ENCODE measurements around the gene ANKRD12.

ANKRD12 gene

GRCh38 chr18:9322744-9323143 is 186.2 kb downstream of the ANKRD12 start:
- TF ChIP-seq EZH2phosphoT487 (IDR thresholded peaks at IDR 0.05; ENCODE audit: low read depth) (no peak), CTCF (IDR thresholded peaks at IDR 0.05; ENCODE audit: low read depth, low read length) (no peak)
- H2AFZ ChIP-seq (ENCODE audit: low read depth, low read length): no peak overlapping the region
- no peaks in the 10 kb centered on the region for H3K9me3 ChIP-seq (ENCODE audit: insufficient read depth, low read length)
- peaks cover 4% of the 10 kb centered on the region; the same call in 1 of the 2 replicates for H3K27me3 ChIP-seq (ENCODE audit: low read depth, low read length)
- H3K27ac ChIP-seq (ENCODE audit: low read length): no peak overlapping the region
- H3K36me3 ChIP-seq (replicated peaks; ENCODE audit: low read depth, low read length): no peaks in the 10 kb centered on the region
- H3K4me3 ChIP-seq (ENCODE audit: low read length): no peak overlapping the region
- no peaks in the 10 kb centered on the region for H4K20me1 ChIP-seq (ENCODE audit: insufficient read depth, low read length)
- no peaks in the 10 kb centered on the region for H3K79me2 ChIP-seq (ENCODE audit: low read length)
- H3K9ac ChIP-seq (ENCODE audit: low read length): no peak overlapping the region
- no peak overlapping the region for H3K4me2 ChIP-seq (ENCODE audit: low read length)
- no peaks in the 10 kb centered on the region for H3K4me1 ChIP-seq (ENCODE audit: low read length)

- H2AFZ ChIP-seq (ENCODE audit: low read depth, low read length): no peak overlapping the region
- no peak overlapping the region for H3K4me3 ChIP-seq (ENCODE audit: low read length)
- no peak overlapping the region for H3K9ac ChIP-seq (ENCODE audit: low read length)
- H3K36me3 ChIP-seq (replicated peaks; ENCODE audit: low read depth, low read length): no peaks in the 10 kb centered on the region
- TF ChIP-seq EZH2phosphoT487 (IDR thresholded peaks at IDR 0.05; ENCODE audit: low read depth): no peak
- no peak for TF ChIP-seq CTCF (IDR thresholded peaks at IDR 0.05; ENCODE audit: low read depth, low read length)
- H3K79me2 ChIP-seq (ENCODE audit: low read length): no peaks in the 10 kb centered on the region
- H3K9me3 ChIP-seq (ENCODE audit: insufficient read depth, low read length): peaks cover 5% of the 10 kb centered on the region; the same call in 1 of the 2 replicates
- H3K27me3 ChIP-seq (ENCODE audit: low read depth, low read length): peaks cover 4% of the 10 kb centered on the region; the same call in 1 of the 2 replicates
- H3K4me1 ChIP-seq (ENCODE audit: low read length): no peaks in the 10 kb centered on the region
- no peaks in the 10 kb centered on the region for H4K20me1 ChIP-seq (ENCODE audit: insufficient read depth, low read length)
- no peak overlapping the region for H3K27ac ChIP-seq (ENCODE audit: low read length)
- no peak overlapping the region for H3K4me2 ChIP-seq (ENCODE audit: low read length)
These were observed 187.3 kb downstream of the ANKRD12 start for GRCh38 chr18:9323750-9324445.

DNA sequence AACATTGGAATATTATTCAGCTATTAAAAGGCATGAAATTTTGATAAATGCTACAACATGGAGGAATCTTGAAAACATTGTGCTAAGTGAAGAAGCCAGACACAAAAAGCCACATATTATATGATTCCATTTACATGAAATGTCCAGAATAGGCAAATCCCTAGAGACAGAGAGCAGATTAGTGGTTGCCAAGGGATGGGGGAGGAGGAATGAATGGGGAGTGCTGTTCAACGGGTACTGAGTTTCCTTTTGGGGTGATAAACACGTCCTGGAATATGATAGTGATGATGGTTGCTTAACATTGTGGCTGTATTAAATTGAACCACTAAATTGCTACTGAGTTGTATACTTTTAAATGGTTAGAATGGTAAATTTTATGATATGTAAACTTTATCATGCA is 189.1 kb downstream of the ANKRD12 start:
- Histone ChIP-seq H3K9me3 (ENCODE audit: insufficient read depth, low read length) (peaks cover 6% of the 10 kb centered on the region; the same call in 1 of the 2 replicates), H3K4me3 (ENCODE audit: low read length) (no peak overlapping the region), H2AFZ (ENCODE audit: low read depth, low read length) (no peak overlapping the region), H3K36me3 (replicated peaks; ENCODE audit: low read depth, low read length) (no peaks in the 10 kb centered on the region), H4K20me1 (ENCODE audit: insufficient read depth, low read length) (no peaks in the 10 kb centered on the region), H3K4me1 (ENCODE audit: low read length) (no peaks in the 10 kb centered on the region), H3K27ac (ENCODE audit: low read length) (no peak overlapping the region), H3K4me2 (ENCODE audit: low read length) (no peak overlapping the region), H3K9ac (ENCODE audit: low read length) (no peak overlapping the region), H3K27me3 (ENCODE audit: low read depth, low read length) (peaks cover 4% of the 10 kb centered on the region; the same call in 1 of the 2 replicates), H3K79me2 (ENCODE audit: low read length) (no peaks in the 10 kb centered on the region)
- no peak for TF ChIP-seq EZH2phosphoT487 (IDR thresholded peaks at IDR 0.05; ENCODE audit: low read depth)
- no peak for TF ChIP-seq CTCF (IDR thresholded peaks at IDR 0.05; ENCODE audit: low read depth, low read length)

DNA sequence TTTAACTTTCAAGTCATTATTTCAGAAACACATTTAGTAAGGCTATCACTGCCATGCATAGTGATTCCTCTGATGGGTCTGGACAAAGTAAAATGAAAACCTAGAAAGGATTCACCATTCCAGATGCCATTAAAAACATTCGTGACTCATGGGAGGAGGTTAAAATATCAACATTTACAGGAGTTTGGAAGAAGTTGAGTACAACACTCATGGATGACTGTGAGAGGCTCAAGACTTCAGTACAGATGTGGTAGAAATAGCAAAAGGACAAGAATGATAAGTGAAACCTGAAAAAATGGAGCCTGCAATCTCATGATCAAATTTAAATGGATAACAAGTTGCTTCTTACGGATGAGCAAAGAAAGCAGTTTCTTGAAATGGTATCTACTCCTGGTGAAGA is 192.2 kb downstream of the ANKRD12 start:
- H3K36me3 ChIP-seq (replicated peaks; ENCODE audit: low read depth, low read length): no peaks in the 10 kb centered on the region
- peaks cover 6% of the 10 kb centered on the region; the same call in 1 of the 2 replicates for H3K9me3 ChIP-seq (ENCODE audit: insufficient read depth, low read length)
- H3K79me2 ChIP-seq (ENCODE audit: low read length): no peaks in the 10 kb centered on the region
- H3K4me3 ChIP-seq (ENCODE audit: low read length): no peak overlapping the region
- no peak overlapping the region for H3K27ac ChIP-seq (ENCODE audit: low read length)
- H3K27me3 ChIP-seq (ENCODE audit: low read depth, low read length): no peaks in the 10 kb centered on the region
- H2AFZ ChIP-seq (ENCODE audit: low read depth, low read length): no peak overlapping the region
- no peaks in the 10 kb centered on the region for H4K20me1 ChIP-seq (ENCODE audit: insufficient read depth, low read length)
- H3K4me2 ChIP-seq (ENCODE audit: low read length): no peak overlapping the region
- TF ChIP-seq CTCF (IDR thresholded peaks at IDR 0.05; ENCODE audit: low read depth, low read length) (no peak), EZH2phosphoT487 (IDR thresholded peaks at IDR 0.05; ENCODE audit: low read depth) (no peak)
- no peak overlapping the region for H3K9ac ChIP-seq (ENCODE audit: low read length)
- no peaks in the 10 kb centered on the region for H3K4me1 ChIP-seq (ENCODE audit: low read length)
